WTC11 (cell line): Measurements from ENCODE around the gene TINAG. TPM values are rescaled to one million over a fixed set of nuclear protein-coding genes. Genes with fewer than 3 reads are reported as not detected.

ENCODE experiments used
- ATAC-seq: fragments of 200-7000 bp; cut with Tn5 transposase; 2 replicates; pipeline ENCODE4 v1.10.0; 2021; ENCODE audit warnings: mild to moderate bottlenecking, moderate library complexity
- CTCF ChIA-PET: fragments of 300-600 bp; sonication (Branson Sonifier 250); formaldehyde crosslinking; loops from one replicate; lab custom pipeline; 2021; ENCODE audit warnings: antibody characterized with exemption; lab: Charles Lee
- POLR2A ChIA-PET: fragments of 350-600 bp; sonication (Branson Sonifier 250); formaldehyde crosslinking; loops from one replicate; lab custom pipeline; 2021; ENCODE audit warnings: antibody characterized with exemption; lab: Charles Lee
- DNase-seq: peaks from one replicate; pipeline ENCODE4 v3.0.0; 2021; ENCODE audit warnings: low spot score
- H3K27ac Mint-ChIP-seq: 2 replicates; pipeline ENCODE4 v1.8.0; 2021; ENCODE audit warnings: mixed read lengths
- H3K27me3 Mint-ChIP-seq: 2 replicates; pipeline ENCODE4 v1.8.0; 2021; ENCODE audit warnings: low read depth, mild to moderate bottlenecking, moderate library complexity, mixed read lengths
- H3K36me3 Mint-ChIP-seq: 2 replicates; pipeline ENCODE4 v1.8.0; 2021; ENCODE audit warnings: mixed read lengths
- H3K4me1 Mint-ChIP-seq: 2 replicates; pipeline ENCODE4 v1.8.0; 2022; ENCODE audit warnings: mixed read lengths
- H3K4me3 Mint-ChIP-seq: 2 replicates; pipeline ENCODE4 v1.8.0; 2021; ENCODE audit warnings: mild to moderate bottlenecking, moderate library complexity, mixed read lengths
- H3K9me3 Mint-ChIP-seq: 2 replicates; pipeline ENCODE4 v1.8.0; 2021; ENCODE audit warnings: mixed read lengths
- ARID4B ChIP-seq: sonication (generic); formaldehyde crosslinking; IDR thresholded peaks from 2 replicates; pipeline ENCODE4 v1.8.0; 2023; ENCODE audit warnings: missing genetic modification reagents, mild to moderate bottlenecking, borderline replicate concordance
- CBFB ChIP-seq: sonication (generic); formaldehyde crosslinking; IDR thresholded peaks from 2 replicates; pipeline ENCODE4 v1.8.1; 2022; ENCODE audit warnings: mild to moderate bottlenecking, low read depth, missing genetic modification reagents
- E2F4 ChIP-seq: sonication (generic); formaldehyde crosslinking; IDR thresholded peaks from 2 replicates; pipeline ENCODE4 v1.8.1; 2022; ENCODE audit warnings: low read depth, mild to moderate bottlenecking, moderate library complexity, missing genetic modification reagents, borderline replicate concordance
- EMX1 ChIP-seq: fragments of 250-450 bp; sonication (Bioruptor Pico); IDR thresholded peaks from 2 replicates; pipeline ENCODE4 v1.8.0; 2021; ENCODE audit warnings: mild to moderate bottlenecking
- JUN ChIP-seq: sonication (generic); formaldehyde crosslinking; IDR thresholded peaks from 2 replicates; pipeline ENCODE4 v1.8.0; 2023; ENCODE audit warnings: mild to moderate bottlenecking, missing genetic modification reagents
- KAT7 ChIP-seq: sonication (generic); formaldehyde crosslinking; IDR thresholded peaks from 2 replicates; pipeline ENCODE4 v1.8.1; 2023; ENCODE audit warnings: missing genetic modification reagents, mild to moderate bottlenecking, borderline replicate concordance
- NR2C2 ChIP-seq: sonication (generic); formaldehyde crosslinking; IDR thresholded peaks from 2 replicates; pipeline ENCODE4 v1.8.0; 2022; ENCODE audit warnings: mild to moderate bottlenecking, missing genetic modification reagents
- SP1 ChIP-seq: sonication (generic); formaldehyde crosslinking; conservative IDR thresholded peaks from 2 replicates; pipeline ENCODE4 v1.8.1; 2022; ENCODE audit warnings: missing genetic modification reagents
- TP53 ChIP-seq: sonication (generic); formaldehyde crosslinking; IDR thresholded peaks from 2 replicates; pipeline ENCODE4 v1.8.1; 2023; ENCODE audit warnings: mild to moderate bottlenecking, missing genetic modification reagents
- ZNF396 ChIP-seq: fragments of 250-450 bp; sonication (Bioruptor Pico); IDR thresholded peaks from 2 replicates; pipeline ENCODE4 v1.8.0; 2021; ENCODE audit warnings: mild to moderate bottlenecking, moderate library complexity, borderline replicate concordance
- total RNA-seq: library from RNA; stranded (reverse); gene quantifications from 3 replicates; pipeline ENCODE4 v1.2.3, GENCODE V29; 2021
- TF ChIP-seq, protein P1 (sequence below): fragments of 250-450 bp; sonication (Bioruptor Pico); IDR thresholded peaks from 2 replicates; pipeline ENCODE4 v1.9.0; 2021; ENCODE audit warnings: mild to moderate bottlenecking, borderline replicate concordance
- TF ChIP-seq, protein P2 (sequence below): sonication (generic); formaldehyde crosslinking; IDR thresholded peaks from 2 replicates; pipeline ENCODE4 v1.8.1; 2023; ENCODE audit warnings: mild to moderate bottlenecking, missing genetic modification reagents, moderate library complexity
- TF ChIP-seq, protein P3 (sequence below): sonication (generic); formaldehyde crosslinking; IDR thresholded peaks from 2 replicates; pipeline ENCODE4 v1.8.1; 2023; ENCODE audit warnings: mild to moderate bottlenecking, missing genetic modification reagents, moderate library complexity

TINAG gene
- total RNA-seq, 1 experiment from 2014 or later, result not detected

DNA sequence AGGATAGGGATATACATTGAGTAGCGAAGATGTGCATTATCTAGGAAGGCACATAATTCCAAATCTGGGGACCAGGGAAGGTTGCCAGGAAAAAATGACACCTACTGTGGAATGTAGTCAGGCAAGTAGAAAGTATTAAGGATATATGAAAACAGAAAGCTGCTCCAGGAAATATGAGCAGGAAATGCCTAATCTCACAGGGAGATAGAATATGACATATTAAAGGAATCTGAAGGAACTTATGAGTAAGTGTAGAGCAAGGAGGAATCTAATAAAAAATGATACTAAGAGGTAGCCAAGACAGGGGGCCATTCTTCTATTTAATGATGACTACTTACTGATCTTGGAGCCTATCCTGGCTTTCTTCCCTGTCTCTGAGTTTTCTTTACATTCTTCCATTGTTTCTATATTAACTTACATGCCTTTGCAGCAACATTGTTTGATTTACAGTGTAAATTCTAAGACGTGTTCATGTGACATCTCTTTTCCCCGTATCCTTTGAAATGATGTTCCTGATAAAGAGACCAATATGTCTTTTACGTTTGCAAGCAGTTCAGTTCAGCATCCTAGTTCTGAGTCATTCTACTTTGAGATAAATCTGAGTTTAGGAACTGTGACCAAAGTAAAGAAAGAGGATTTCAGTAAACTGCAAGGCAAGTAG is 58.6 kb downstream of the TINAG start:
- Mint-ChIP-seq H3K4me1 (no peaks in the 10 kb centered on the region), H3K27ac (no peak overlapping the region), H3K27me3 (no peaks in the 10 kb centered on the region), H3K9me3 (no peaks in the 10 kb centered on the region), H3K4me3 (no peak overlapping the region), H3K36me3 (no peaks in the 10 kb centered on the region)
- ChIA-PET POLR2A (no interaction called here), CTCF (no interaction called here)
- TF ChIP-seq, protein P1, sequence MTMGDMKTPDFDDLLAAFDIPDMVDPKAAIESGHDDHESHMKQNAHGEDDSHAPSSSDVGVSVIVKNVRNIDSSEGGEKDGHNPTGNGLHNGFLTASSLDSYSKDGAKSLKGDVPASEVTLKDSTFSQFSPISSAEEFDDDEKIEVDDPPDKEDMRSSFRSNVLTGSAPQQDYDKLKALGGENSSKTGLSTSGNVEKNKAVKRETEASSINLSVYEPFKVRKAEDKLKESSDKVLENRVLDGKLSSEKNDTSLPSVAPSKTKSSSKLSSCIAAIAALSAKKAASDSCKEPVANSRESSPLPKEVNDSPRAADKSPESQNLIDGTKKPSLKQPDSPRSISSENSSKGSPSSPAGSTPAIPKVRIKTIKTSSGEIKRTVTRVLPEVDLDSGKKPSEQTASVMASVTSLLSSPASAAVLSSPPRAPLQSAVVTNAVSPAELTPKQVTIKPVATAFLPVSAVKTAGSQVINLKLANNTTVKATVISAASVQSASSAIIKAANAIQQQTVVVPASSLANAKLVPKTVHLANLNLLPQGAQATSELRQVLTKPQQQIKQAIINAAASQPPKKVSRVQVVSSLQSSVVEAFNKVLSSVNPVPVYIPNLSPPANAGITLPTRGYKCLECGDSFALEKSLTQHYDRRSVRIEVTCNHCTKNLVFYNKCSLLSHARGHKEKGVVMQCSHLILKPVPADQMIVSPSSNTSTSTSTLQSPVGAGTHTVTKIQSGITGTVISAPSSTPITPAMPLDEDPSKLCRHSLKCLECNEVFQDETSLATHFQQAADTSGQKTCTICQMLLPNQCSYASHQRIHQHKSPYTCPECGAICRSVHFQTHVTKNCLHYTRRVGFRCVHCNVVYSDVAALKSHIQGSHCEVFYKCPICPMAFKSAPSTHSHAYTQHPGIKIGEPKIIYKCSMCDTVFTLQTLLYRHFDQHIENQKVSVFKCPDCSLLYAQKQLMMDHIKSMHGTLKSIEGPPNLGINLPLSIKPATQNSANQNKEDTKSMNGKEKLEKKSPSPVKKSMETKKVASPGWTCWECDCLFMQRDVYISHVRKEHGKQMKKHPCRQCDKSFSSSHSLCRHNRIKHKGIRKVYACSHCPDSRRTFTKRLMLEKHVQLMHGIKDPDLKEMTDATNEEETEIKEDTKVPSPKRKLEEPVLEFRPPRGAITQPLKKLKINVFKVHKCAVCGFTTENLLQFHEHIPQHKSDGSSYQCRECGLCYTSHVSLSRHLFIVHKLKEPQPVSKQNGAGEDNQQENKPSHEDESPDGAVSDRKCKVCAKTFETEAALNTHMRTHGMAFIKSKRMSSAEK, result no peak
- TF ChIP-seq EMX1 (CRISPR knock-in tag), result no peak
- no peak for TF ChIP-seq TP53 (CRISPR knock-in tag)
- TF ChIP-seq CBFB, result no peak
- no peak for TF ChIP-seq SP1 (CRISPR knock-in tag)
- TF ChIP-seq NR2C2 (CRISPR knock-in tag), result no peak
- TF ChIP-seq ARID4B (CRISPR knock-in tag), result no peak
- TF ChIP-seq E2F4, result no peak
- DNase-seq, result no peak
- ATAC-seq, result no peak

GRCh38 chr6:54377776-54378175 is 69.5 kb downstream of the TINAG start:
- Mint-ChIP-seq H3K27ac (no peak overlapping the region), H3K27me3 (no peaks in the 10 kb centered on the region), H3K4me1 (no peaks in the 10 kb centered on the region), H3K4me3 (no peak overlapping the region), H3K36me3 (no peaks in the 10 kb centered on the region), H3K9me3 (no peaks in the 10 kb centered on the region)
- DNase-seq (no peak), ATAC-seq (no peak)
- CTCF ChIA-PET, result no interaction called here
- TF ChIP-seq JUN (CRISPR knock-in tag) (no peak), ZNF396 (CRISPR knock-in tag) (no peak), KAT7 (CRISPR knock-in tag) (no peak)
- TF ChIP-seq, protein P2, sequence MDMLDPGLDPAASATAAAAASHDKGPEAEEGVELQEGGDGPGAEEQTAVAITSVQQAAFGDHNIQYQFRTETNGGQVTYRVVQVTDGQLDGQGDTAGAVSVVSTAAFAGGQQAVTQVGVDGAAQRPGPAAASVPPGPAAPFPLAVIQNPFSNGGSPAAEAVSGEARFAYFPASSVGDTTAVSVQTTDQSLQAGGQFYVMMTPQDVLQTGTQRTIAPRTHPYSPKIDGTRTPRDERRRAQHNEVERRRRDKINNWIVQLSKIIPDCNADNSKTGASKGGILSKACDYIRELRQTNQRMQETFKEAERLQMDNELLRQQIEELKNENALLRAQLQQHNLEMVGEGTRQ, result no peak
- TF ChIP-seq, protein P3, sequence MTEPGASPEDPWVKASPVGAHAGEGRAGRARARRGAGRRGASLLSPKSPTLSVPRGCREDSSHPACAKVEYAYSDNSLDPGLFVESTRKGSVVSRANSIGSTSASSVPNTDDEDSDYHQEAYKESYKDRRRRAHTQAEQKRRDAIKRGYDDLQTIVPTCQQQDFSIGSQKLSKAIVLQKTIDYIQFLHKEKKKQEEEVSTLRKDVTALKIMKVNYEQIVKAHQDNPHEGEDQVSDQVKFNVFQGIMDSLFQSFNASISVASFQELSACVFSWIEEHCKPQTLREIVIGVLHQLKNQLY, result no peak
- POLR2A ChIA-PET, result no interaction called here
